Measurements from ENCODE around the gene PNO1.
"Not testable (repeated sequence)": the region's sequence is repeated elsewhere in the genome, so short reads cannot be mapped to it uniquely, and the experiment has no call there.

The PNO1 gene

GRCh38 chr2:68171146-68171545, 13.5 kb downstream of the PNO1 start:
- no peak overlapping the region for H3K4me3 ChIP-seq (replicated peaks in 1 of 2; ENCODE audit: low read depth in 2 of 2, low read length in 2 of 2)
- no peak for DNase-seq (ENCODE audit: low read depth in 2 of 2)
- TF ChIP-seq, protein P1, sequence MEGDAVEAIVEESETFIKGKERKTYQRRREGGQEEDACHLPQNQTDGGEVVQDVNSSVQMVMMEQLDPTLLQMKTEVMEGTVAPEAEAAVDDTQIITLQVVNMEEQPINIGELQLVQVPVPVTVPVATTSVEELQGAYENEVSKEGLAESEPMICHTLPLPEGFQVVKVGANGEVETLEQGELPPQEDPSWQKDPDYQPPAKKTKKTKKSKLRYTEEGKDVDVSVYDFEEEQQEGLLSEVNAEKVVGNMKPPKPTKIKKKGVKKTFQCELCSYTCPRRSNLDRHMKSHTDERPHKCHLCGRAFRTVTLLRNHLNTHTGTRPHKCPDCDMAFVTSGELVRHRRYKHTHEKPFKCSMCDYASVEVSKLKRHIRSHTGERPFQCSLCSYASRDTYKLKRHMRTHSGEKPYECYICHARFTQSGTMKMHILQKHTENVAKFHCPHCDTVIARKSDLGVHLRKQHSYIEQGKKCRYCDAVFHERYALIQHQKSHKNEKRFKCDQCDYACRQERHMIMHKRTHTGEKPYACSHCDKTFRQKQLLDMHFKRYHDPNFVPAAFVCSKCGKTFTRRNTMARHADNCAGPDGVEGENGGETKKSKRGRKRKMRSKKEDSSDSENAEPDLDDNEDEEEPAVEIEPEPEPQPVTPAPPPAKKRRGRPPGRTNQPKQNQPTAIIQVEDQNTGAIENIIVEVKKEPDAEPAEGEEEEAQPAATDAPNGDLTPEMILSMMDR (IDR thresholded peaks at IDR 0.05; ENCODE audit: low read depth, low read length): no peak

GRCh38 chr2:68171684-68172083, 14.0 kb downstream of the PNO1 start:
- TF ChIP-seq, protein P1 (IDR thresholded peaks at IDR 0.05; ENCODE audit: low read depth, low read length): no peak
- DNase-seq (ENCODE audit: low read depth in 2 of 2): no peak
- H3K4me3 ChIP-seq (replicated peaks in 1 of 2; ENCODE audit: low read depth in 2 of 2, low read length in 2 of 2): no peak overlapping the region

DNA sequence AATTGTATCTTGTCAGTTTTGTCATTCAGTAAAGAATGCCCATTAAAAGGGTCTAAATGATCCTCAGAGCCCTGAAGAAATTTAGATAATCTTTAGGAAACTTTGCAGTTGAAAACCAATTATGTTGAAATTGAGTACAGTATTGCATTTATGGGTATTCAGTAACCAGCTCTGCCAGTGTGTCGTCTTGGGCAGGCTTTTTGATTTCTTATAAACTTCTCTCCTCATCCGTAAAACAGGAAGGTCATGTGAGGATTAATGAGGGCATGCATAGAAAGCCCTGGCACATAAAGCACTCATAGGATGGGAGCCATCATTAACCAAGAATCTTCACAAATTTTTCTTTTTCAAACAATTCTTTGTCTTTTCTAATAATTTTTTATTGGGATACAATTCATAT, 14.8 kb downstream of the PNO1 start:
- no peak overlapping the region for H3K4me3 ChIP-seq (replicated peaks in 1 of 2; ENCODE audit: low read depth in 2 of 2, low read length in 2 of 2)
- DNase-seq (ENCODE audit: low read depth in 2 of 2): no peak
- TF ChIP-seq, protein P1 (IDR thresholded peaks at IDR 0.05; ENCODE audit: low read depth, low read length): no peak

- no peak for DNase-seq (ENCODE audit: low read depth in 2 of 2)
- H3K4me3 ChIP-seq (replicated peaks in 1 of 2; ENCODE audit: low read depth in 2 of 2, low read length in 2 of 2): no peak overlapping the region
- TF ChIP-seq, protein P1 (IDR thresholded peaks at IDR 0.05; ENCODE audit: low read depth, low read length): no peak
Measured at GRCh38 chr2:68172990-68173700, 15.5 kb downstream of the PNO1 start.

DNA sequence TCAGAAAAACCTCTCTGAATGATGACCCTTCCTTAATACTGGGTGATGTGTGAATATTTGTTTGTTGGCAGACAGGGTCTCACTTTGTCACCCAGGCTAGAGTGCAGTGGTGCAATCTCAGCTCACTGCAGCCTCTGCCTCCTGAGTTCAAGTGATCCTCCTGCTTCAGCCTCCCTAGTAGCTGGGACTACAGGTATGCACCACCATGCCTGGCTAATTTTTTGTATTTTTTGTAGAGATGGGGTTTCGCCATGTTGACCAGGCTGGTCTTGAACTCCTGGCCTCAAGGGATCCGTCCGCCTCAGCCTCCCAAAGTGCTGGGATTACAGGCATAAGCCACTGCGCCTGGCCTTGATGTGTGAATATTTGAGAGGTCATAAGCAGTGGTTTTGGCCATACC, 17.5 kb downstream of the PNO1 start:
- DNase-seq (ENCODE audit: low read depth in 2 of 2): not testable (repeated sequence)

GRCh38 chr2:68176657-68177056, 19.0 kb downstream of the PNO1 start:
- H3K4me3 ChIP-seq (replicated peaks in 1 of 2; ENCODE audit: low read depth in 2 of 2, low read length in 2 of 2): no peak overlapping the region
- TF ChIP-seq, protein P1 (IDR thresholded peaks at IDR 0.05; ENCODE audit: low read depth, low read length): no peak
- DNase-seq (ENCODE audit: low read depth in 2 of 2): no peak

More for the DNA sequence above, 17.5 kb downstream of the PNO1 start:
- H3K4me3 ChIP-seq (replicated peaks in 1 of 2; ENCODE audit: low read depth in 2 of 2, low read length in 2 of 2): not testable (repeated sequence)

DNA sequence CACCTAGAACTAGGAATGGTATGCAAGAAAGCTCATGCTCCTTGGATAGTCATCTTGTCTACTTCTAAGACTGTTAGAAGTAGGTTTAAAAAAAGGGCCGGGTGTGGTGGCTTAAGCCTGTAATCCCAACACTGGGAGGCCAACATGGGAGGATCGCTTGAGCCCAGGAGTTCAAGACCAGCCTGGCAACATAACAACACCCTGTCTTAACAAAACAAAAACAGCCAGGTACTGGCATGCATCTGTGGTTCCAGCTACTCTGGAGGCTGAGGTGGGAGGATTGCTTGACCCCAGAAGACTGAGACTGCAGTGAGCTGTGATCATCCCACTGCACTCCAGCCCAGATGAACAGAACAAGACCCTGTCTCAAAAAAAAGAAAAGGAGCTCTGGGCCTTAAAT, 19.9 kb downstream of the PNO1 start:
- no peak for DNase-seq (ENCODE audit: low read depth in 2 of 2)
- TF ChIP-seq, protein P1 (IDR thresholded peaks at IDR 0.05; ENCODE audit: low read depth, low read length): no peak
- no peak overlapping the region for H3K4me3 ChIP-seq (replicated peaks in 1 of 2; ENCODE audit: low read depth in 2 of 2, low read length in 2 of 2)

Data from cardiac fibroblast (primary cell).